HL-60 (cell line): ENCODE data around the gene GALNT9.

Experiments
- GABPA ChIP-seq: IDR thresholded peaks from 2 replicates; pipeline ENCODE4 v1.6.1; 2012; ENCODE audit warnings: low read depth
- POLR2AphosphoS5 ChIP-seq: IDR thresholded peaks from 2 replicates; pipeline ENCODE4 v1.6.1; 2012; ENCODE audit warnings: low read depth
- TF ChIP-seq, protein P1 (sequence below): IDR thresholded peaks from one replicate; pipeline ENCODE4 v1.5.1; 2011; ENCODE audit warnings: low read length, control low read depth, inconsistent platforms; ENCODE audit not compliant: insufficient read depth
- TF ChIP-seq, protein P2 (sequence below): IDR thresholded peaks from 2 replicates; pipeline ENCODE4 v1.6.1; 2012; ENCODE audit warnings: low read depth; ENCODE audit not compliant: insufficient replicate concordance

DNA sequence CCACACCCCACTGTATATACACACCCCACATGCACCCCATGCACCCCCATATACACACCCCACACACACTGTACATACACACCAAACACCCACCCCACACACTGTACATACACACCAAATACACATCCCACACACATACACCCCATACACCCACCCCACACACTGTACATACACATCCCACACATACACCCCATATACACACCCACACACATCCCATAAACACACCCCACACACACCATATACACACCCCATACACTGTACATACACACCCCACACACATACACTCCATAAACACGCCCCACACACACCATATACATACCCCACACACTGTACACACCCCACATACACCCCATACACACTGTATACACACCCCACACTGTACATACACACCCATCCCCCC lies 102.8 kb downstream of the GALNT9 start:
- TF ChIP-seq, protein P1, sequence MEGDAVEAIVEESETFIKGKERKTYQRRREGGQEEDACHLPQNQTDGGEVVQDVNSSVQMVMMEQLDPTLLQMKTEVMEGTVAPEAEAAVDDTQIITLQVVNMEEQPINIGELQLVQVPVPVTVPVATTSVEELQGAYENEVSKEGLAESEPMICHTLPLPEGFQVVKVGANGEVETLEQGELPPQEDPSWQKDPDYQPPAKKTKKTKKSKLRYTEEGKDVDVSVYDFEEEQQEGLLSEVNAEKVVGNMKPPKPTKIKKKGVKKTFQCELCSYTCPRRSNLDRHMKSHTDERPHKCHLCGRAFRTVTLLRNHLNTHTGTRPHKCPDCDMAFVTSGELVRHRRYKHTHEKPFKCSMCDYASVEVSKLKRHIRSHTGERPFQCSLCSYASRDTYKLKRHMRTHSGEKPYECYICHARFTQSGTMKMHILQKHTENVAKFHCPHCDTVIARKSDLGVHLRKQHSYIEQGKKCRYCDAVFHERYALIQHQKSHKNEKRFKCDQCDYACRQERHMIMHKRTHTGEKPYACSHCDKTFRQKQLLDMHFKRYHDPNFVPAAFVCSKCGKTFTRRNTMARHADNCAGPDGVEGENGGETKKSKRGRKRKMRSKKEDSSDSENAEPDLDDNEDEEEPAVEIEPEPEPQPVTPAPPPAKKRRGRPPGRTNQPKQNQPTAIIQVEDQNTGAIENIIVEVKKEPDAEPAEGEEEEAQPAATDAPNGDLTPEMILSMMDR, result no peak
- TF ChIP-seq POLR2AphosphoS5 (no peak), GABPA (no peak)
- TF ChIP-seq, protein P2, sequence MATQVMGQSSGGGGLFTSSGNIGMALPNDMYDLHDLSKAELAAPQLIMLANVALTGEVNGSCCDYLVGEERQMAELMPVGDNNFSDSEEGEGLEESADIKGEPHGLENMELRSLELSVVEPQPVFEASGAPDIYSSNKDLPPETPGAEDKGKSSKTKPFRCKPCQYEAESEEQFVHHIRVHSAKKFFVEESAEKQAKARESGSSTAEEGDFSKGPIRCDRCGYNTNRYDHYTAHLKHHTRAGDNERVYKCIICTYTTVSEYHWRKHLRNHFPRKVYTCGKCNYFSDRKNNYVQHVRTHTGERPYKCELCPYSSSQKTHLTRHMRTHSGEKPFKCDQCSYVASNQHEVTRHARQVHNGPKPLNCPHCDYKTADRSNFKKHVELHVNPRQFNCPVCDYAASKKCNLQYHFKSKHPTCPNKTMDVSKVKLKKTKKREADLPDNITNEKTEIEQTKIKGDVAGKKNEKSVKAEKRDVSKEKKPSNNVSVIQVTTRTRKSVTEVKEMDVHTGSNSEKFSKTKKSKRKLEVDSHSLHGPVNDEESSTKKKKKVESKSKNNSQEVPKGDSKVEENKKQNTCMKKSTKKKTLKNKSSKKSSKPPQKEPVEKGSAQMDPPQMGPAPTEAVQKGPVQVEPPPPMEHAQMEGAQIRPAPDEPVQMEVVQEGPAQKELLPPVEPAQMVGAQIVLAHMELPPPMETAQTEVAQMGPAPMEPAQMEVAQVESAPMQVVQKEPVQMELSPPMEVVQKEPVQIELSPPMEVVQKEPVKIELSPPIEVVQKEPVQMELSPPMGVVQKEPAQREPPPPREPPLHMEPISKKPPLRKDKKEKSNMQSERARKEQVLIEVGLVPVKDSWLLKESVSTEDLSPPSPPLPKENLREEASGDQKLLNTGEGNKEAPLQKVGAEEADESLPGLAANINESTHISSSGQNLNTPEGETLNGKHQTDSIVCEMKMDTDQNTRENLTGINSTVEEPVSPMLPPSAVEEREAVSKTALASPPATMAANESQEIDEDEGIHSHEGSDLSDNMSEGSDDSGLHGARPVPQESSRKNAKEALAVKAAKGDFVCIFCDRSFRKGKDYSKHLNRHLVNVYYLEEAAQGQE, result no peak
